K562 (cell line): ENCODE results near the gene NEK4. TPM values are rescaled to one million over a fixed set of nuclear protein-coding genes. Genes with fewer than 3 reads are reported as not detected.

Experiments
- ATAC-seq: fragments of 200-7000 bp; cut with Tn5 transposase; 3 replicates; pipeline ENCODE4 v1.9.1; 2020; ENCODE audit warnings: moderate library complexity
- BruUV-seq: library from RNA; stranded (reverse); fragments of 400-500 nt; replicated peaks from 2 replicates; lab custom pipeline; 2021; lab: Mats Ljungman, UMichigan
- CTCF ChIA-PET: fragments of 300-600 bp; formaldehyde crosslinking; extraction: SDS; loops from one replicate; lab custom pipeline; 2021; ENCODE audit warnings: low intra/inter-chr PET ratio; lab: Yijun Ruan, JAX
- POLR2A ChIA-PET: fragments of 300-600, 350-650 bp; sonication (Branson Sonifier 250); formaldehyde crosslinking; extraction: SDS; loops from one replicate; lab custom pipeline; 2021; ENCODE audit warnings: antibody characterized with exemption, inconsistent platforms; lab: Yijun Ruan, JAX
- DNase-seq, 4 experiments: peaks; one replicate each; pipeline versions ENCODE4 v3.0.0 to v3.0.0-alpha.2; 2011 to 2018; ENCODE audit warnings: low spot score in 3 of 4, mixed read lengths in 3 of 4; ENCODE audit errors: extremely low read depth in 1 of 4
- FAIRE-seq: peaks from 2 replicates; lab custom pipeline; 2011; peaks lifted over from hg19 to GRCh38; lab: Jason Lieb, UNC
- H2AFZ ChIP-seq: 2 replicates; pipeline ENCODE4 v1.6.0; 2011; ENCODE audit warnings: low read depth, low read length, control low read depth, inconsistent platforms
- H3K27ac ChIP-seq: fragments of 200-600 bp; 3 replicates; pipeline ENCODE4 v1.8.0; 2011; ENCODE audit warnings: low read depth, mild to moderate bottlenecking, control low read depth, inconsistent platforms, low read length, moderate library complexity, mixed read lengths; ENCODE audit errors: extremely low read depth
- H3K27me3 ChIP-seq, 2 experiments: fragments of 300-600 bp in 1 of 2; 2 replicates in 1 of 2; 3 replicates in 1 of 2; pipeline versions ENCODE4 v1.6.0 to v1.8.0; 2011; ENCODE audit warnings: inconsistent platforms in 2 of 2, low read length in 2 of 2, mild to moderate bottlenecking in 1 of 2, mixed read lengths in 1 of 2, moderate library complexity in 1 of 2; ENCODE audit not compliant: control insufficient read depth in 2 of 2, insufficient read depth in 2 of 2
- H3K36me3 ChIP-seq: fragments of 300-600 bp; 3 replicates; pipeline ENCODE4 v1.8.0; 2011; ENCODE audit warnings: mild to moderate bottlenecking, low read length, inconsistent platforms; ENCODE audit not compliant: control insufficient read depth, insufficient read depth
- H3K4me1 ChIP-seq, 2 experiments: fragments of 200-600 bp in 1 of 2; replicated peaks in 1 of 2; 2 replicates in 1 of 2; 3 replicates in 1 of 2; pipeline versions ENCODE4 v1.5.1 to v1.8.0; 2011; ENCODE audit warnings: inconsistent platforms in 2 of 2, low read length in 2 of 2, mild to moderate bottlenecking in 1 of 2, mixed read lengths in 1 of 2, moderate library complexity in 1 of 2; ENCODE audit not compliant: control insufficient read depth in 2 of 2, insufficient read depth in 2 of 2
- H3K4me2 ChIP-seq: 2 replicates; pipeline ENCODE4 v1.6.1; 2011; ENCODE audit warnings: low read length, control low read depth, inconsistent platforms, mixed read lengths; ENCODE audit not compliant: insufficient read depth
- H3K4me3 ChIP-seq: fragments of 200-600 bp; sonication (generic), shearing (Covaris generic); 2 replicates; pipeline ENCODE4 v1.5.1; 2016; ENCODE audit warnings: control low read depth, inconsistent platforms
- H3K79me2 ChIP-seq: fragments of 200-600 bp; 3 replicates; pipeline ENCODE4 v1.8.0; 2011; ENCODE audit warnings: low read length, inconsistent platforms; ENCODE audit not compliant: control insufficient read depth, insufficient read depth
- H3K9ac ChIP-seq, 2 experiments: 2 replicates each; pipeline versions ENCODE4 v1.6.0 to v1.6.1; 2011; ENCODE audit warnings: low read depth in 2 of 2, low read length in 2 of 2, control low read depth in 1 of 2, inconsistent platforms in 1 of 2, mild to moderate bottlenecking in 1 of 2, mixed read lengths in 1 of 2; ENCODE audit not compliant: insufficient read depth in 1 of 2
- H3K9me1 ChIP-seq: one replicate; pipeline ENCODE4 v1.6.0; 2011; ENCODE audit warnings: inconsistent platforms, mild to moderate bottlenecking, low read length, moderate library complexity; ENCODE audit not compliant: control insufficient read depth, insufficient read depth
- H3K9me3 ChIP-seq: replicated peaks from 2 replicates; pipeline ENCODE4 v1.5.1; 2011; ENCODE audit warnings: low read depth, low read length, inconsistent platforms; ENCODE audit not compliant: control insufficient read depth, insufficient read depth
- H4K20me1 ChIP-seq: replicated peaks from 2 replicates; pipeline ENCODE4 v1.6.1; 2011; ENCODE audit warnings: low read length, inconsistent platforms, mixed read lengths; ENCODE audit not compliant: control insufficient read depth, insufficient read depth
- MXD1 ChIP-seq: fragments of 250-450 bp; sonication (Bioruptor Pico); IDR thresholded peaks from 2 replicates; pipeline ENCODE4 v1.8.0; 2021; ENCODE audit warnings: borderline replicate concordance, mild to moderate bottlenecking, moderate library complexity; ENCODE audit not compliant: poor library complexity, severe bottlenecking
- MYC ChIP-seq, 2 experiments: fragments of 250-450 bp in 1 of 2; sonication (Bioruptor Pico) in 1 of 2; IDR thresholded peaks; 2 replicates each; pipeline versions ENCODE4 v1.5.1 to v1.6.1; 2012 to 2021; ENCODE audit warnings: low read depth in 2 of 2, borderline replicate concordance in 1 of 2, improper control_type of control experiment in 1 of 2, low read length in 1 of 2, mild to moderate bottlenecking in 1 of 2, moderate library complexity in 1 of 2
- NFXL1 ChIP-seq: fragments of 450-650 bp; formaldehyde crosslinking; IDR thresholded peaks from 2 replicates; pipeline ENCODE4 v1.4.0; 2021; ENCODE audit warnings: mild to moderate bottlenecking
- RBBP5 ChIP-seq: fragments of 200-600 bp; sonication (generic); IDR thresholded peaks from 2 replicates; pipeline ENCODE4 v1.6.1; 2012; ENCODE audit warnings: borderline replicate concordance, mild to moderate bottlenecking, low read length, control low read depth, inconsistent platforms; ENCODE audit not compliant: insufficient read depth, poor library complexity, severe bottlenecking
- RBM34 ChIP-seq: fragments of 200-400 bp; formaldehyde crosslinking; IDR thresholded peaks from 2 replicates; pipeline ENCODE4 v1.6.1; 2018; ENCODE audit warnings: low read length, borderline replicate concordance; ENCODE audit not compliant: insufficient read depth
- TEAD4 ChIP-seq, 2 experiments: sonication (generic) in 1 of 2; formaldehyde crosslinking in 1 of 2; IDR thresholded peaks; 2 replicates each; pipeline versions ENCODE4 v1.6.1 to v1.8.0; 2012 to 2022; ENCODE audit warnings: borderline replicate concordance in 1 of 2, inconsistent platforms in 1 of 2, low read length in 1 of 2, mild to moderate bottlenecking in 1 of 2, missing genetic modification reagents in 1 of 2
- ZC3H8 ChIP-seq: fragments of 450-650 bp; IDR thresholded peaks from 2 replicates; pipeline ENCODE4 v1.6.1; 2017
- ZNF143 ChIP-seq: sonication (generic); formaldehyde crosslinking; IDR thresholded peaks from 2 replicates; pipeline ENCODE4 v1.9.0; 2022; ENCODE audit warnings: mild to moderate bottlenecking, missing genetic modification reagents
- ZNF263 ChIP-seq: sonication (generic); formaldehyde crosslinking; IDR thresholded peaks from 2 replicates; pipeline ENCODE4 v1.8.0; 2022; ENCODE audit warnings: mild to moderate bottlenecking, missing genetic modification reagents, borderline replicate concordance
- ZNF592 ChIP-seq: fragments of 450-650 bp; IDR thresholded peaks from 2 replicates; pipeline ENCODE4 v1.6.1; 2017; ENCODE audit warnings: antibody characterized with exemption, mild to moderate bottlenecking
- ZNF830 ChIP-seq: fragments of 250-450 bp; sonication (Bioruptor Pico); IDR thresholded peaks from 2 replicates; pipeline ENCODE4 v1.5.0; 2021; ENCODE audit warnings: mild to moderate bottlenecking
- WGBS: fragments of 100-300 bp; shearing (Covaris generic); methylation state at CpG from one replicate; pipeline ENCODE4 v1.1.6; 2016; ENCODE audit warnings: low coverage, mixed read lengths; ENCODE audit not compliant: insufficient coverage; ENCODE audit errors: missing lambda C conversion rate; 5-methylcytosine and 5-hydroxymethylcytosine counted together
- in situ Hi-C: fragments of 300-500 bp; cut with MboI; formaldehyde crosslinking; loops from 4 replicates; pipeline ENCODE4 v1.15.0; 2018; ENCODE audit warnings: inconsistent platforms, mixed read lengths
- intact Hi-C: fragments of 100-400 bp; cut with micrococcal nuclease; formaldehyde crosslinking; loops from 2 replicates; pipeline ENCODE4 v1.14.2; 2022
- polyA plus RNA-seq, 8 experiments: library from polyadenylated mRNA; depleted of rRNA in 4 of 8; stranded (reverse) in 5 of 8; unstranded in 3 of 8; fragments of >200 nt; fragmentation: Nextera tagmentation in 2 of 8; fragmentation: Illumina TruSeq in 1 of 8; extraction: Ambion mirVana in 2 of 8; extraction: Trizol in 1 of 8; gene quantifications; 2 replicates each; pipeline versions ENCODE4 v1.2.1 to v1.2.3, GENCODE V29; 2011 to 2014; ENCODE audit warnings: inconsistent platforms in 1 of 8, missing spikeins in 1 of 8
- total RNA-seq, 7 experiments: library from RNA; depleted of rRNA in 6 of 7; stranded (reverse); fragments of >200 nt in 6 of 7; fragmentation: Illumina TruSeq in 2 of 7; extraction: Trizol in 2 of 7; gene quantifications; 2 replicates each; pipeline versions ENCODE4 v1.2.1 to v1.2.3, GENCODE V29; 2011 to 2021; ENCODE audit warnings: low replicate concordance in 1 of 7

The NEK4 gene
- total and polyA plus RNA-seq, 9 of the 15 experiments (the other 6 are each of a cell fraction or from before 2014, with no cell fraction given): 5.8 to 23.1 (median 16.6) TPM

DNA sequence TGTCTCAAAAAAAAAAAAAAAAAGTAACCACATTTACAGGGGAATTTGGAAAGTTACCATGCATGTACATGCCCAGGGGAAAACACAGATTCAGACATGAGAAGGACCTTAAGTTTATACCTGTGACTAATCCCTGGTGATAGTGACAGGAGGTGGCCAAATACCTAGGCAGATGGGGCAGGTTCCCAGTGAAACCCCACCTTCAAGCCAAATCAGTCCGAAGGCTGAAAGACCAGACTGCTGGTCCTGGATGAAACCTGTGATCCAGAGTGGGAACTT, 49.1 kb downstream of the NEK4 start:
- Histone ChIP-seq H3K9me3 (no peaks in the 10 kb centered on the region), H3K27ac (no peak overlapping the region)
- no peak for ATAC-seq

GRCh38 chr3:52721002-52721729, 49.6 kb downstream of the NEK4 start:
- H4K20me1 ChIP-seq: no peaks in the 10 kb centered on the region
- ATAC-seq: no peak
- no TSS peak for BruUV-seq
- H2AFZ ChIP-seq: no peak overlapping the region
- CTCF ChIA-PET: no interaction called here
- no peak for DNase-seq
- H3K9me3 ChIP-seq: no peaks in the 10 kb centered on the region
- 95% methylated on average over 5 of the region's 6 CpGs for WGBS
- intact Hi-C loops (no loop called here), in situ Hi-C loops (no loop called here)
- H3K9ac ChIP-seq: no peak overlapping the region
- H3K27ac ChIP-seq: no peak overlapping the region
- H3K4me2 ChIP-seq: no peak overlapping the region
- no peak overlapping the region for H3K4me3 ChIP-seq
- no peaks in the 10 kb centered on the region for H3K4me1 ChIP-seq
- no peak for FAIRE-seq
- no peaks in the 10 kb centered on the region for H3K36me3 ChIP-seq
- H3K9me1 ChIP-seq: no peaks in the 10 kb centered on the region
- no peaks in the 10 kb centered on the region for H3K27me3 ChIP-seq
- POLR2A ChIA-PET: interaction anchor here (1.0 kb wide), 1 partner anchor 15 kb away, joined by 3 read pairs; the partner anchor contains the start of gene SPCS1
- no peaks in the 10 kb centered on the region for H3K79me2 ChIP-seq
- TF ChIP-seq ZNF263 (CRISPR knock-in tag) (no peak), MYC (IDR thresholded peaks at IDR 0.05; ENCODE audit: low read depth, low read length) (no peak), MYC (CRISPR knock-in tag; IDR thresholded peaks at IDR 0.05; ENCODE audit: borderline replicate concordance, low read depth) (no peak), MXD1 (CRISPR knock-in tag) (no peak), ZNF143 (CRISPR knock-in tag) (no peak), NFXL1 (CRISPR knock-in tag) (no peak), TEAD4 (IDR thresholded peaks at IDR 0.05; ENCODE audit: low read length) (no peak), TEAD4 (CRISPR knock-in tag; IDR thresholded peaks at IDR 0.05; ENCODE audit: borderline replicate concordance) (no peak), ZNF592 (no peak), RBBP5 (no peak)

More for the DNA sequence above, 49.1 kb downstream of the NEK4 start:
- no peak overlapping the region for H3K9ac ChIP-seq
- ChIA-PET POLR2A (no interaction called here), CTCF (no interaction called here)
- no peaks in the 10 kb centered on the region for H3K4me1 ChIP-seq
- H3K4me2 ChIP-seq: no peak overlapping the region
- H2AFZ ChIP-seq: no peak overlapping the region
- TF ChIP-seq ZNF830 (CRISPR knock-in tag) (no peak), ZC3H8 (no peak), RBM34 (no peak)
- DNase-seq: no peak
- intact Hi-C loops (no loop called here), in situ Hi-C loops (no loop called here)
- FAIRE-seq: no peak
- H3K4me3 ChIP-seq: no peak overlapping the region
- no peaks in the 10 kb centered on the region for H3K79me2 ChIP-seq
- no TSS peak for BruUV-seq
- H3K27me3 ChIP-seq: no peaks in the 10 kb centered on the region
- no peaks in the 10 kb centered on the region for H3K9me1 ChIP-seq
- H4K20me1 ChIP-seq: no peaks in the 10 kb centered on the region
- 100% methylated on average over 1 of the region's 1 CpG for WGBS
- no peaks in the 10 kb centered on the region for H3K36me3 ChIP-seq
